T-helper 2 cell treated with Interferon-gamma antibody and Interleukin-4, amounts not matched to agents 5 μg/mL and 100 μg/mL, for 36 hours (primary cell): ENCODE data around the gene SFMBT2.

Experiments used
- DNase-seq: peaks from one replicate; pipeline ENCODE4 v3.0.0; 2021; ENCODE audit warnings: low spot score
- H3K27ac Mint-ChIP-seq: one replicate; pipeline ENCODE4 v1.8.0; 2021; ENCODE audit warnings: mild to moderate bottlenecking, mixed read lengths
- H3K27me3 Mint-ChIP-seq: one replicate; pipeline ENCODE4 v1.8.0; 2021; ENCODE audit warnings: low read depth, mixed read lengths
- H3K36me3 Mint-ChIP-seq: one replicate; pipeline ENCODE4 v1.8.0; 2021; ENCODE audit warnings: low read depth, mixed read lengths
- H3K4me1 Mint-ChIP-seq: one replicate; pipeline ENCODE4 v1.8.0; 2021; ENCODE audit warnings: low read depth, mixed read lengths
- H3K4me3 Mint-ChIP-seq: one replicate; pipeline ENCODE4 v1.8.0; 2022; ENCODE audit warnings: mild to moderate bottlenecking, moderate library complexity, mixed read lengths
- H3K9me3 Mint-ChIP-seq: one replicate; pipeline ENCODE4 v1.8.0; 2021; ENCODE audit warnings: mixed read lengths

Gene SFMBT2

GRCh38 chr10:7272008-7272407 lies 138.8 kb downstream of the SFMBT2 start:
- DNase-seq = no peak
- peaks cover 10% of the 10 kb centered on the region for H3K9me3 Mint-ChIP-seq
- peak overlapping the region; percentile 36 for H3K4me3 Mint-ChIP-seq
- H3K4me1 Mint-ChIP-seq = peaks cover 44% of the 10 kb centered on the region
- H3K27ac Mint-ChIP-seq = peak overlapping the region; percentile 74
- H3K36me3 Mint-ChIP-seq = peaks cover 37% of the 10 kb centered on the region
- no peaks in the 10 kb centered on the region for H3K27me3 Mint-ChIP-seq

GRCh38 chr10:7269988-7270387 lies 140.8 kb downstream of the SFMBT2 start:
- Mint-ChIP-seq H3K27me3 (no peaks in the 10 kb centered on the region), H3K36me3 (peaks cover 31% of the 10 kb centered on the region), H3K9me3 (peaks cover 10% of the 10 kb centered on the region), H3K4me1 (peaks cover 38% of the 10 kb centered on the region), H3K4me3 (peak overlapping the region; percentile 45), H3K27ac (peak overlapping the region; percentile 85)
- DNase-seq = no peak

GRCh38 chr10:7267142-7267541 lies 143.7 kb downstream of the SFMBT2 start:
- H3K4me3 Mint-ChIP-seq = no peak overlapping the region

GRCh38 chr10:7265396-7266123 lies 145.3 kb downstream of the SFMBT2 start:
- Mint-ChIP-seq H3K27me3 (no peaks in the 10 kb centered on the region), H3K36me3 (peaks cover 10% of the 10 kb centered on the region), H3K4me1 (peaks cover 22% of the 10 kb centered on the region)

More at GRCh38 chr10:7267142-7267541, 143.7 kb downstream of the SFMBT2 start:
- Mint-ChIP-seq H3K4me1 (peaks cover 29% of the 10 kb centered on the region), H3K27ac (no peak overlapping the region), H3K9me3 (peaks cover 9% of the 10 kb centered on the region), H3K27me3 (no peaks in the 10 kb centered on the region), H3K36me3 (peaks cover 19% of the 10 kb centered on the region)
- no peak for DNase-seq

GRCh38 chr10:7264313-7264756 lies 146.5 kb downstream of the SFMBT2 start:
- no peak overlapping the region for H3K4me3 Mint-ChIP-seq
- H3K9me3 Mint-ChIP-seq = no peaks in the 10 kb centered on the region
- H3K27me3 Mint-ChIP-seq = no peaks in the 10 kb centered on the region
- H3K4me1 Mint-ChIP-seq = peaks cover 23% of the 10 kb centered on the region
- DNase-seq = no peak
- H3K27ac Mint-ChIP-seq = no peak overlapping the region
- H3K36me3 Mint-ChIP-seq = peaks cover 6% of the 10 kb centered on the region

More at GRCh38 chr10:7265396-7266123, 145.3 kb downstream of the SFMBT2 start:
- no peaks in the 10 kb centered on the region for H3K9me3 Mint-ChIP-seq
- no peak overlapping the region for H3K4me3 Mint-ChIP-seq
- no peak for DNase-seq
- no peak overlapping the region for H3K27ac Mint-ChIP-seq

- no peak overlapping the region for H3K27ac Mint-ChIP-seq
- peaks cover 4% of the 10 kb centered on the region for H3K36me3 Mint-ChIP-seq
- no peaks in the 10 kb centered on the region for H3K27me3 Mint-ChIP-seq
- DNase-seq = no peak
- no peak overlapping the region for H3K4me3 Mint-ChIP-seq
- H3K4me1 Mint-ChIP-seq = peaks cover 26% of the 10 kb centered on the region
- no peaks in the 10 kb centered on the region for H3K9me3 Mint-ChIP-seq
Measured at GRCh38 chr10:7263616-7264015, 147.2 kb downstream of the SFMBT2 start.

GRCh38 chr10:7261351-7261750 lies 149.5 kb downstream of the SFMBT2 start:
- H3K27ac Mint-ChIP-seq = no peak overlapping the region
- peaks cover 41% of the 10 kb centered on the region for H3K4me1 Mint-ChIP-seq

GRCh38 chr10:7260912-7261311 lies 149.9 kb downstream of the SFMBT2 start:
- no peak for DNase-seq
- Mint-ChIP-seq H3K4me3 (no peak overlapping the region), H3K27ac (no peak overlapping the region), H3K36me3 (peaks cover 9% of the 10 kb centered on the region), H3K4me1 (peaks cover 44% of the 10 kb centered on the region), H3K27me3 (no peaks in the 10 kb centered on the region), H3K9me3 (no peaks in the 10 kb centered on the region)

More at GRCh38 chr10:7261351-7261750, 149.5 kb downstream of the SFMBT2 start:
- no peak for DNase-seq
- no peaks in the 10 kb centered on the region for H3K27me3 Mint-ChIP-seq
- H3K9me3 Mint-ChIP-seq = no peaks in the 10 kb centered on the region
- peaks cover 9% of the 10 kb centered on the region for H3K36me3 Mint-ChIP-seq
- no peak overlapping the region for H3K4me3 Mint-ChIP-seq

GRCh38 chr10:7260412-7260900 lies 150.4 kb downstream of the SFMBT2 start:
- no peaks in the 10 kb centered on the region for H3K27me3 Mint-ChIP-seq
- DNase-seq = no peak
- H3K36me3 Mint-ChIP-seq = peaks cover 11% of the 10 kb centered on the region
- H3K4me1 Mint-ChIP-seq = peaks cover 49% of the 10 kb centered on the region
- H3K4me3 Mint-ChIP-seq = peak overlapping the region; percentile 19
- H3K9me3 Mint-ChIP-seq = no peaks in the 10 kb centered on the region
- H3K27ac Mint-ChIP-seq = peak overlapping the region; percentile 85

GRCh38 chr10:7258948-7259523 lies 151.8 kb downstream of the SFMBT2 start:
- Mint-ChIP-seq H3K27me3 (no peaks in the 10 kb centered on the region), H3K27ac (peak overlapping the region; percentile 80), H3K4me1 (peaks cover 55% of the 10 kb centered on the region), H3K4me3 (peak overlapping the region; percentile 63), H3K9me3 (no peaks in the 10 kb centered on the region), H3K36me3 (peaks cover 16% of the 10 kb centered on the region)
- peak; percentile 64 for DNase-seq

- Mint-ChIP-seq H3K36me3 (peaks cover 26% of the 10 kb centered on the region), H3K9me3 (no peaks in the 10 kb centered on the region), H3K4me3 (peak overlapping the region; percentile 47), H3K27ac (peak overlapping the region; percentile 68), H3K4me1 (peaks cover 61% of the 10 kb centered on the region), H3K27me3 (no peaks in the 10 kb centered on the region)
- no peak for DNase-seq
Measured at GRCh38 chr10:7255517-7255916, 155.3 kb downstream of the SFMBT2 start.

- no peak for DNase-seq
- Mint-ChIP-seq H3K36me3 (peaks cover 22% of the 10 kb centered on the region), H3K4me3 (no peak overlapping the region), H3K27ac (peak overlapping the region; percentile 37), H3K4me1 (peaks cover 29% of the 10 kb centered on the region), H3K9me3 (no peaks in the 10 kb centered on the region), H3K27me3 (no peaks in the 10 kb centered on the region)
Measured at GRCh38 chr10:7251696-7252465, 159.0 kb downstream of the SFMBT2 start.

- Mint-ChIP-seq H3K36me3 (peaks cover 25% of the 10 kb centered on the region), H3K4me3 (no peak overlapping the region), H3K9me3 (no peaks in the 10 kb centered on the region), H3K27ac (no peak overlapping the region), H3K4me1 (peaks cover 16% of the 10 kb centered on the region), H3K27me3 (no peaks in the 10 kb centered on the region)
- DNase-seq = no peak
Measured at GRCh38 chr10:7250236-7250635, 160.6 kb downstream of the SFMBT2 start.
